Gastroesophageal sphincter (tissue), 3 donors: Measurements from ENCODE around the gene SLC16A10.

ENCODE experiments used
- EP300 ChIP-seq: sonication (generic); formaldehyde crosslinking; IDR thresholded peaks from one replicate; pipeline ENCODE4 v1.6.1; 2017; ENCODE audit warnings: antibody characterized with exemption, mild to moderate bottlenecking
- POLR2A ChIP-seq, 2 donors: fragments of 450-650 bp; IDR thresholded peaks; one replicate each; pipeline ENCODE4 v1.6.1; 2017; ENCODE audit warnings: antibody characterized with exemption in 2 of 2, mild to moderate bottlenecking in 2 of 2, moderate library complexity in 1 of 2
- TF ChIP-seq, protein P1 (sequence below), 4 experiments: fragments of 200-600 bp in 2 of 4; fragments of 450-650 bp in 2 of 4; sonication (generic) in 1 of 4; IDR thresholded peaks; one replicate each; pipeline ENCODE4 v1.5.1; 2017 to 2019; ENCODE audit warnings: antibody characterized with exemption in 4 of 4, mild to moderate bottlenecking in 2 of 4, moderate library complexity in 2 of 4

- TF ChIP-seq POLR2A (IDR thresholded peaks at IDR 0.05) (no peak), EP300 (no peak)
- TF ChIP-seq, protein P1, sequence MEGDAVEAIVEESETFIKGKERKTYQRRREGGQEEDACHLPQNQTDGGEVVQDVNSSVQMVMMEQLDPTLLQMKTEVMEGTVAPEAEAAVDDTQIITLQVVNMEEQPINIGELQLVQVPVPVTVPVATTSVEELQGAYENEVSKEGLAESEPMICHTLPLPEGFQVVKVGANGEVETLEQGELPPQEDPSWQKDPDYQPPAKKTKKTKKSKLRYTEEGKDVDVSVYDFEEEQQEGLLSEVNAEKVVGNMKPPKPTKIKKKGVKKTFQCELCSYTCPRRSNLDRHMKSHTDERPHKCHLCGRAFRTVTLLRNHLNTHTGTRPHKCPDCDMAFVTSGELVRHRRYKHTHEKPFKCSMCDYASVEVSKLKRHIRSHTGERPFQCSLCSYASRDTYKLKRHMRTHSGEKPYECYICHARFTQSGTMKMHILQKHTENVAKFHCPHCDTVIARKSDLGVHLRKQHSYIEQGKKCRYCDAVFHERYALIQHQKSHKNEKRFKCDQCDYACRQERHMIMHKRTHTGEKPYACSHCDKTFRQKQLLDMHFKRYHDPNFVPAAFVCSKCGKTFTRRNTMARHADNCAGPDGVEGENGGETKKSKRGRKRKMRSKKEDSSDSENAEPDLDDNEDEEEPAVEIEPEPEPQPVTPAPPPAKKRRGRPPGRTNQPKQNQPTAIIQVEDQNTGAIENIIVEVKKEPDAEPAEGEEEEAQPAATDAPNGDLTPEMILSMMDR (IDR thresholded peaks at IDR 0.05), result no peak
These were observed 72.3 kb downstream of the SLC16A10 start for GRCh38 chr6:111159633-111160032.
